SIG-M5 treated with dmso at 0.1 percent for 504 hours (cell line): Measurements from ENCODE around the gene CACHD1.

Source experiments
- DNase-seq: peaks from one replicate; lab custom pipeline; 2025; ENCODE audit not compliant: unreplicated experiment; lab: John Stamatoyannopoulos, UW

CACHD1 gene

GRCh38 chr1:64645735-64646134 is 175.8 kb downstream of the CACHD1 start:
- DNase-seq: no peak

GRCh38 chr1:64650411-64650810 is 180.5 kb downstream of the CACHD1 start:
- DNase-seq: no peak

GRCh38 chr1:64651841-64652240 is 181.9 kb downstream of the CACHD1 start:
- DNase-seq: no peak

DNA sequence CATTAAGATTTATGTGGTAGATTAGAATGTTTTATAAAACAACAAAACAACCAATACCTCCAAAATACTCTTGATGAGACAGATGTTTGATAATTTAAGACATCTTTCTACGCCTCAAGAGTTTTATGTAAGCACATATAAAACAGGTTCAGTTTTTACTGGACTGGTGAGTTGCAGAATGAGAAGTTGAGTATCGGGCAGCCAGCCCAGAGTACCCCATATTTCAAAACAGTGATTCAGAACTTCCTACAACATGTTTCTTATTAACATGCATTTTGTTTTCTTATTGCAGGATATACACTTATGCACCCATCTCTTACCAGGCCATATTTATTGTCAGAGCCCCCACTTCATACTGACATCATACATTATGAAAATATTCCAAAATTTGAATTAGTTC is 183.5 kb downstream of the CACHD1 start:
- no peak for DNase-seq

GRCh38 chr1:64654519-64655341 is 184.8 kb downstream of the CACHD1 start:
- no peak for DNase-seq

GRCh38 chr1:64655861-64656260 is 185.9 kb downstream of the CACHD1 start:
- no peak for DNase-seq

DNA sequence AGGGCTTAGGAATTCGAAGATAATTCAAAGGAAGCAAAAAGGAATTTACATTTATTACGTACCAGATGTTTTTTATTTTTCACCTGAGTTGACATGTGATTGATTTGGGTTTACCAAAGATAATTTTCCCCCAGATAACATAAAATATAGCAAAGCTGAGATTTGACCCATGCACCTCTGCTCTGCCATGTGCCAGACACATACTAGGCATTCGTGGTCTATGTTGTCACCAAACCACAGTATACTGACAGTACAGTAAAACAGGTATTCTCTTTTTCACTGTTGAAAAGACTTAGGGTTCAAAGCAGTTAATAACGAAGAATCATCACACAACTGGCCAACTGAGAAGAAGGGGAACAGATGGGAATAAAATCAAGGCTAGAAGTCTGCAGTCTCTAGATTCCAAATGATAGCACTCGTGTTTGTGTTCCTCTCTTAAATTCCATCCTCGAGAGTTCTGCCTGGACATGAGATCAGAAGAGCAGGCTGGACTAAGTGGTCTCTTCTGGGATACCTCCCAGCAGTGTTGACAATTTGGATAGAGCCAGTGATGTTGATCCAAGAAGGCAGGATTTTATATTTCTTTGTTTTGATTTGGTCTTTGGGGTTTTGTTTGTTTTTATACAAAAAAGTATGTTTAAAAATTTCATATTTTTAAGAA is 189.7 kb downstream of the CACHD1 start:
- DNase-seq: no peak

DNA sequence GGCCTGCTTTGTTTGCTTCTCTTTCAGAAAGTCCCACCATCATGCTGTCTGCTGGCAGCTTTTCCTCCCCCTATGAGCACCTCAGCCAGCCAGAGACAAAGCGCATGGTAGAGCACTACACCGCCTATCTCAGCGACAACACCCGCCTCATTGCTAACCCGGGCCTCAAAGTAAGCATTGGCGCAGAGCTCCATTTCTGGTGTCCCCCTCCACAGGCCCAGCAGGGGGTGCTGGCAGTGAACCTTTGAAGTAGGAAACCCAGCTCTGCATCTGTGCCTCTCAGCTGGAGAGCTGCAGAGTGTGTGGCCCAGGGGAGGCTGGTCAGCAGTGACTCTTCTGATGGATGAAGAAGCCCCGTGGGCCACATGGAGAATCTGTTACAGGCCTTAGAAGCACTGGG is 193.7 kb downstream of the CACHD1 start:
- no peak for DNase-seq

DNA sequence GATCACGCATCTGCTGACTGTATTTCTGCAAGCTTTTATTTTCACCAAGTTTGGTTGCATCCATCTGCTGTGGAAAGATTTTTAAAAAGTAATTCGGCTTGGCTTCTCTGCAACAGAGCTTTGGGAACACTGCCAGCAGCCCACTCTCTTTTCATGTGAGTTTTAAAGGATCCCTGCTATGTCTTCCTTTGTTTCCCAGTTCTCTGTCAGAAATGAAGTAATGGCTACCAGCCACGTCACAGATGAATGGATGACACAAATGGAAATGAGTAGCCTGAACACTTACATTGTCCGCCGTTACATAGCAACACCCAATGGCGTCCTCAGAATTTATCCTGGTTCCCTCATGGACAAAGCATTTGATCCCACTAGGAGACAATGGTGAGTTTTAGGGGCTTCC is 194.4 kb downstream of the CACHD1 start:
- DNase-seq: no peak

- no peak for DNase-seq
Measured at GRCh38 chr1:64669098-64669675, 199.3 kb downstream of the CACHD1 start.

GRCh38 chr1:64675718-64676345 is 205.9 kb downstream of the CACHD1 start:
- no peak for DNase-seq

DNA sequence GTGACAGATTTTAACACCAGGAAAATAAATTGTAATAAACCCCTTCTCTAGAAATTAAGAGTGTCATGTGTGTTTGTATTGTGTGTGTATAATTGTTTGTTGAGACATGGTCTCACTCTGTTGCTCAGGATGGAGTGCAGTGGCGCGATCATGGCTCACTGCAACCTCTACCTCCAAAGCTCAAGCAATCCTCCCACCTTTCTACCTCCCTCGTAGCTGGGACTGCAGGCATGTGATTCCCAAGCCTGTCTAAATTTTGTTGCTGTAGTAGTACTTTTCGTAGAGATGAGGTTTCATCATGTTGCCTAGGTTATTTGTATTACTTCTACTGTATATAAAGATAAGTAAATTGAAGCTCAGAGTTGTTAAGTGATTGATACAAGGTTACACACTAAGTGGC is 206.5 kb downstream of the CACHD1 start:
- DNase-seq: no peak

DNA sequence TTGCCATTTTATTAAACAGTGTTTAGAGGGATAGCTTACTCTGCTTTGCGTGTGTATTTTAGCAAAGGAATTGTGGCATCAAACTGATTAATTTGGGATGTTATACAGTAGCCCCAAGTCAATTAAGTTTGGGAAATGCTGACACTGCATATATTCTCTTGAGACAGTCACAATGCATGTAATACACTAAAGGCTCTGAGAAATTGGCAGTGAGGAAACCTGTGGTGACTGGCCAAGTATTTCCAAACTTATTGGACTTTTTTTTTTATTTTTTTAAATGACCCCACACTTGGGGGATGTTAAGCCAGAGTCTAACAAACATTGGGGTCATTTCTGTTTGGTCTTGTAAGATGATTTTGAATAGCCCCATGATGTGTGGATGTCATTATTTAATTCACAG is 207.6 kb downstream of the CACHD1 start:
- no peak for DNase-seq

- no peak for DNase-seq
Measured at GRCh38 chr1:64678366-64678765, 208.4 kb downstream of the CACHD1 start.

DNA sequence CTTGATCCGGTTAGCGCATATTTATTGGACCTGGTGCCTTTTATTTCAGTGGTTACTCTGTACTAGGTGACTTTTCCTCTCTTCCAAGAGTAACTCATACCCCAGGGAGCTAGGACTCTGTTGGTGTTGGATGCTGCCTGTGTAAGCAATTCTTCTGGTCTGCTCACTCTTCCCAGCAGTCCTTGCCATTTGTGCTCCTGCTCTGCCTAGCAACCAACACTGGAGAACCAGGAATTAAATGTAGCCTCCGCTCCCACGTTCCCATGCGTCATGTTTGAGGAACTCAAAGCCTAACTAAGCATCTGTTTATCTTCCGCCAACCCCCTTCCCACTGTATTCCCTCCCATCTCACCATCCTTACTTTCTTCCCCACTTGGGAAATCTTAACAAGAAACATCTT is 209.2 kb downstream of the CACHD1 start:
- no peak for DNase-seq

GRCh38 chr1:64680599-64680998 is 210.7 kb downstream of the CACHD1 start:
- no peak for DNase-seq

GRCh38 chr1:64681043-64681442 is 211.1 kb downstream of the CACHD1 start:
- DNase-seq: no peak

GRCh38 chr1:64683419-64683818 is 213.5 kb downstream of the CACHD1 start:
- no peak for DNase-seq

- DNase-seq: no peak
Measured at GRCh38 chr1:64685217-64685616, 215.3 kb downstream of the CACHD1 start.

GRCh38 chr1:64685765-64686341 is 215.9 kb downstream of the CACHD1 start:
- no peak for DNase-seq
